Measurements from ENCODE around the gene RGP1.

The RGP1 gene

GRCh38 chr9:35767458-35767857, 18.4 kb downstream of the RGP1 start:
- no peaks in the 10 kb centered on the region for H3K9me3 ChIP-seq (ENCODE audit: insufficient read depth, low read depth, low read length)
- no peaks in the 10 kb centered on the region for H3K36me3 ChIP-seq (ENCODE audit: insufficient read depth, low read length)
- no peak overlapping the region for H2AFZ ChIP-seq (ENCODE audit: low read length)
- TF ChIP-seq EZH2phosphoT487 (IDR thresholded peaks at IDR 0.05; ENCODE audit: borderline replicate concordance) (no peak), CTCF (conservative IDR thresholded peaks at IDR 0.05; ENCODE audit: low read length) (no peak)
- H3K27me3 ChIP-seq (ENCODE audit: insufficient read depth, low read length, poor library complexity, severe bottlenecking) = no peaks in the 10 kb centered on the region
- no peak overlapping the region for H3K9ac ChIP-seq (ENCODE audit: low read depth, low read length, poor library complexity, severe bottlenecking)
- no peaks in the 10 kb centered on the region for H3K4me1 ChIP-seq (ENCODE audit: insufficient read depth, low read length, poor library complexity, severe bottlenecking)
- H3F3A ChIP-seq (ENCODE audit: low read depth) = no peaks in the 10 kb centered on the region
- no peaks in the 10 kb centered on the region for H3K9me2 ChIP-seq (replicated peaks; ENCODE audit: low read depth, low read length)
- no peak overlapping the region for H3K4me3 ChIP-seq (ENCODE audit: low read length, poor library complexity, severe bottlenecking)
- peaks cover 44% of the 10 kb centered on the region; the same call in 1 of the 2 replicates for H3K79me2 ChIP-seq (ENCODE audit: insufficient read depth, low read length)
- H4K20me1 ChIP-seq (ENCODE audit: insufficient read depth, low read length, poor library complexity, severe bottlenecking) = peaks cover 9% of the 10 kb centered on the region
- H3K4me2 ChIP-seq (ENCODE audit: low read depth, low read length, poor library complexity, severe bottlenecking) = no peak overlapping the region

- Histone ChIP-seq H3K9me3 (ENCODE audit: insufficient read depth, low read depth, low read length) (no peaks in the 10 kb centered on the region), H3K4me1 (ENCODE audit: insufficient read depth, low read length, poor library complexity, severe bottlenecking) (no peaks in the 10 kb centered on the region), H3K36me3 (ENCODE audit: insufficient read depth, low read length) (no peaks in the 10 kb centered on the region), H2AFZ (ENCODE audit: low read length) (no peak overlapping the region), H3K4me2 (ENCODE audit: low read depth, low read length, poor library complexity, severe bottlenecking) (no peak overlapping the region), H3K9ac (ENCODE audit: low read depth, low read length, poor library complexity, severe bottlenecking) (no peak overlapping the region), H3K79me2 (ENCODE audit: insufficient read depth, low read length) (peaks cover 40% of the 10 kb centered on the region), H3K27me3 (ENCODE audit: insufficient read depth, low read length, poor library complexity, severe bottlenecking) (no peaks in the 10 kb centered on the region), H3F3A (ENCODE audit: low read depth) (no peaks in the 10 kb centered on the region), H3K9me2 (replicated peaks; ENCODE audit: low read depth, low read length) (no peaks in the 10 kb centered on the region), H3K4me3 (ENCODE audit: low read length, poor library complexity, severe bottlenecking) (no peak overlapping the region), H4K20me1 (ENCODE audit: insufficient read depth, low read length, poor library complexity, severe bottlenecking) (peaks cover 9% of the 10 kb centered on the region)
- TF ChIP-seq CTCF (conservative IDR thresholded peaks at IDR 0.05; ENCODE audit: low read length) (no peak), EZH2phosphoT487 (IDR thresholded peaks at IDR 0.05; ENCODE audit: borderline replicate concordance) (no peak)
Observed at GRCh38 chr9:35769763-35770162, 20.7 kb downstream of the RGP1 start.

GRCh38 chr9:35771075-35771433, 22.0 kb downstream of the RGP1 start:
- peaks cover 9% of the 10 kb centered on the region for H4K20me1 ChIP-seq (ENCODE audit: insufficient read depth, low read length, poor library complexity, severe bottlenecking)
- H3K9me3 ChIP-seq (ENCODE audit: insufficient read depth, low read depth, low read length) = no peaks in the 10 kb centered on the region
- H3F3A ChIP-seq (ENCODE audit: low read depth) = no peaks in the 10 kb centered on the region
- H3K27me3 ChIP-seq (ENCODE audit: insufficient read depth, low read length, poor library complexity, severe bottlenecking) = no peaks in the 10 kb centered on the region
- no peak for TF ChIP-seq EZH2phosphoT487 (IDR thresholded peaks at IDR 0.05; ENCODE audit: borderline replicate concordance)
- TF ChIP-seq CTCF (conservative IDR thresholded peaks at IDR 0.05; ENCODE audit: low read length) = no peak
- no peak overlapping the region for H3K9ac ChIP-seq (ENCODE audit: low read depth, low read length, poor library complexity, severe bottlenecking)
- H3K4me1 ChIP-seq (ENCODE audit: insufficient read depth, low read length, poor library complexity, severe bottlenecking) = no peaks in the 10 kb centered on the region
- no peak overlapping the region for H3K4me3 ChIP-seq (ENCODE audit: low read length, poor library complexity, severe bottlenecking)
- H3K9me2 ChIP-seq (replicated peaks; ENCODE audit: low read depth, low read length) = no peaks in the 10 kb centered on the region
- H3K79me2 ChIP-seq (ENCODE audit: insufficient read depth, low read length) = peaks cover 33% of the 10 kb centered on the region
- no peak overlapping the region for H3K4me2 ChIP-seq (ENCODE audit: low read depth, low read length, poor library complexity, severe bottlenecking)
- no peaks in the 10 kb centered on the region for H3K36me3 ChIP-seq (ENCODE audit: insufficient read depth, low read length)
- no peak overlapping the region for H2AFZ ChIP-seq (ENCODE audit: low read length)
